OCI-LY1 (cell line): ENCODE data around the gene PTPRN2.

Source experiments
- H2AFZ ChIP-seq: fragments of 200-600 bp; sonication (generic), shearing (Covaris generic); 2 replicates; pipeline ENCODE4 v1.6.0; 2014; ENCODE audit warnings: antibody characterized with exemption, mild to moderate bottlenecking, low read length
- H3F3A ChIP-seq: fragments of 200-600 bp; sonication (generic), shearing (Covaris generic); 2 replicates; pipeline ENCODE4 v1.6.0; 2014; ENCODE audit warnings: mild to moderate bottlenecking, antibody characterized with exemption, low read length, moderate library complexity; ENCODE audit not compliant: insufficient read depth
- H3K27ac ChIP-seq: fragments of 200-600 bp; sonication (generic); 2 replicates; pipeline ENCODE4 v1.5.1; 2014; ENCODE audit warnings: low read length, mixed run types, mild to moderate bottlenecking, low read depth; ENCODE audit not compliant: poor library complexity, severe bottlenecking
- H3K27me3 ChIP-seq: fragments of 200-600 bp; sonication (generic); 2 replicates; pipeline ENCODE4 v1.6.0; 2014; ENCODE audit warnings: antibody characterized with exemption, mild to moderate bottlenecking, low read length, moderate library complexity; ENCODE audit not compliant: insufficient read depth
- H3K36me3 ChIP-seq: fragments of 200-600 bp; sonication (generic); 2 replicates; pipeline ENCODE4 v1.6.1; 2014; ENCODE audit warnings: mild to moderate bottlenecking, antibody characterized with exemption, low read length, moderate library complexity, mixed read lengths; ENCODE audit not compliant: insufficient read depth
- H3K4me1 ChIP-seq: fragments of 200-600 bp; sonication (generic); 2 replicates; pipeline ENCODE4 v1.5.1; 2014; ENCODE audit warnings: mild to moderate bottlenecking, low read length, moderate library complexity; ENCODE audit not compliant: insufficient read depth, severe bottlenecking
- H3K4me2 ChIP-seq: fragments of 200-600 bp; sonication (generic), shearing (Covaris generic); 2 replicates; pipeline ENCODE4 v1.6.1; 2014; ENCODE audit warnings: low read length
- H3K4me3 ChIP-seq: fragments of 200-600 bp; sonication (generic); 2 replicates; pipeline ENCODE4 v1.5.1; 2014; ENCODE audit warnings: low read length, low read depth, mild to moderate bottlenecking, mixed read lengths; ENCODE audit not compliant: poor library complexity, severe bottlenecking
- H3K79me2 ChIP-seq: fragments of 200-600 bp; shearing (Covaris generic); 2 replicates; pipeline ENCODE4 v1.6.1; 2016; ENCODE audit warnings: mixed run types, low read length, mixed read lengths; ENCODE audit not compliant: insufficient read depth
- H3K9ac ChIP-seq: fragments of 200-600 bp; sonication (generic), shearing (Covaris generic); 2 replicates; pipeline ENCODE4 v1.6.1; 2014; ENCODE audit warnings: mild to moderate bottlenecking, low read length, mixed read lengths
- H3K9me2 ChIP-seq: fragments of 200-600 bp; sonication (generic), shearing (Covaris generic); 2 replicates; pipeline ENCODE4 v1.6.1; 2014; ENCODE audit warnings: low read depth, mild to moderate bottlenecking, low read length, mixed read lengths
- H3K9me3 ChIP-seq: fragments of 200-600 bp; shearing (Covaris generic); 2 replicates; pipeline ENCODE4 v1.6.1; 2014; ENCODE audit warnings: low read length, mixed read lengths
- H4K20me1 ChIP-seq: fragments of 200-600 bp; sonication (generic), shearing (Covaris generic); 2 replicates; pipeline ENCODE4 v1.6.0; 2016; ENCODE audit warnings: mild to moderate bottlenecking, low read length; ENCODE audit not compliant: insufficient read depth
- CTCF ChIP-seq: fragments of 200-600 bp; sonication (generic), shearing (Covaris generic); IDR thresholded peaks from 2 replicates; pipeline ENCODE4 v1.5.1; 2017; ENCODE audit warnings: mild to moderate bottlenecking, antibody characterized with exemption, low read length, moderate library complexity, mixed read lengths
- EZH2 ChIP-seq: fragments of 200-600 bp; sonication (generic), shearing (Covaris generic); IDR thresholded peaks from 2 replicates; pipeline ENCODE4 v1.8.0; 2017; ENCODE audit warnings: borderline replicate concordance, mixed run types, mild to moderate bottlenecking, antibody characterized with exemption, low read length, moderate library complexity, mixed read lengths

Gene PTPRN2

DNA sequence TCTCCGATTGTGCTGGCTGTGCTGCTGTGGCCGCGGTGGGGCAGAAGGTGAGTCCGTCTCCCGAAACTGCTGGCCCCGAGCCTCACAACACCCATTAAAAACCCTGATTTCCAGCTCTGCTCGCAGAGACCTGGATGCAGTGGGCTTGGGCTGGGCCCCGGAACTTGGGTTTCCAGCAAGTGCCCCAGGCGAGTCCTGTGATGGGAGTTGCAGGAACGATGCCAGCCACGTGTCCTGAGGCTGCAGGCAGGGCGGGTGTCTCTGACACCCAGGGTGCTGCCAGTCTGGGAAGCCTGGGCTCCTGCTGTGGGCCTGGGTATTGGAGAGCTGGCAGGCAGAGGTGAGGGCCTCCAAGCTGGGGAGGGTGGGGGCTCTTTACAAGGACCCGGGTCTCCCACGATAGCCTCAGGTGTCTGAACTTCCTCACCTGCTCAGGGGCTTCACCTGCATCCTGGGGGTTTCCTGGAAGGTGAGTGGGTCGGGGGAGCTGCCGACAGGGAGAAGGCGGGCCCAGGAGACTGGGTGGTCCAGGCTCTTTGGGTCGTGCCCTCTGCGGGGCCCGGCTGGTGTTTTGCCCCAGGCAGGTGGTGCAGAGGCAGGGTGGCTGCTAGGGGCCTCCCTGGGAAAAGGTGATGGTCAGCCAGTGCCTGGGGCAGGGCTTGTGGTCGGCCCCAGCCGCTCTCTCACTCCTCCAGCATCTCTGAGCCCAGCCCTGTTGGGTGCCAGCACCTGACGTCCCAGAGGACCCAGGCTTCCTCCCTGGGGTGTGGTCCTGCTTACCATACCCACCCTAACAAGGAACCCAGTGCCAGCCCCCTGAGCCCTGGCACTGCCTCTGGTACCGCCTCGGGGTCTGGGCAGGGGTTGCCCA is 1070.5 kb downstream of the PTPRN2 start:
- Histone ChIP-seq H2AFZ (no peak overlapping the region), H3K4me2 (no peak overlapping the region), H3K79me2 (no peaks in the 10 kb centered on the region)

DNA sequence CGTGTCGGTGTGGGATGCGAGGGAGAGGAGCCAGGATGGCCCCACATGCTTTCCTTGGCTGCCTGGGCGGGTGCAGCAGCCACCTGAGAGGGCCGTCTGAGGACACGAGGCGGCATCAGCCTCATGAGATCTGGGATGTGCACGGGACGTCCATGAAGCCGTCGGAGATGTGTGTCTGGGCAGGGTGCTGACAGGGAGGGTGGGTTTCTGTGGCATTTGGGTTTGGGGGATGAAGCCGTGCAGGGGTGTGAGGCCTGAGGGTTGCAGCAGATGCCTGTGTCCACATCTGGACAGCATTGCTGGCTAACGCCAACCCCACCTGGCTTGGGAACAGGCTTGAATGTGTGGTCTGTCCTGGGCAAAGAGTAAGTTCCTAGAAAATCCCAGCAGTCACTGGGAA is 1071.3 kb downstream of the PTPRN2 start:
- H3K4me2 ChIP-seq: no peak overlapping the region
- no peaks in the 10 kb centered on the region for H4K20me1 ChIP-seq
- H3K9me2 ChIP-seq: no peaks in the 10 kb centered on the region
- no peaks in the 10 kb centered on the region for H3F3A ChIP-seq
- H3K4me3 ChIP-seq: no peak overlapping the region
- H3K79me2 ChIP-seq: no peaks in the 10 kb centered on the region
- H3K27ac ChIP-seq: no peak overlapping the region
- no peaks in the 10 kb centered on the region for H3K4me1 ChIP-seq
- H3K27me3 ChIP-seq: peaks cover 20% of the 10 kb centered on the region; the same call in 1 of the 2 replicates
- no peak overlapping the region for H2AFZ ChIP-seq
- H3K9ac ChIP-seq: no peak overlapping the region
- no peaks in the 10 kb centered on the region for H3K9me3 ChIP-seq
- no peak for TF ChIP-seq EZH2
- TF ChIP-seq CTCF: no peak
- H3K36me3 ChIP-seq: no peaks in the 10 kb centered on the region

More for the DNA sequence above, 1070.5 kb downstream of the PTPRN2 start:
- Histone ChIP-seq H4K20me1 (no peaks in the 10 kb centered on the region), H3K4me3 (no peak overlapping the region), H3K27me3 (peaks cover 20% of the 10 kb centered on the region; the same call in 1 of the 2 replicates), H3K9me2 (no peaks in the 10 kb centered on the region), H3K4me1 (no peaks in the 10 kb centered on the region), H3K36me3 (no peaks in the 10 kb centered on the region), H3K9ac (no peak overlapping the region), H3K9me3 (no peaks in the 10 kb centered on the region), H3K27ac (no peak overlapping the region), H3F3A (no peaks in the 10 kb centered on the region)
- no peak for TF ChIP-seq EZH2
- TF ChIP-seq CTCF: no peak

DNA sequence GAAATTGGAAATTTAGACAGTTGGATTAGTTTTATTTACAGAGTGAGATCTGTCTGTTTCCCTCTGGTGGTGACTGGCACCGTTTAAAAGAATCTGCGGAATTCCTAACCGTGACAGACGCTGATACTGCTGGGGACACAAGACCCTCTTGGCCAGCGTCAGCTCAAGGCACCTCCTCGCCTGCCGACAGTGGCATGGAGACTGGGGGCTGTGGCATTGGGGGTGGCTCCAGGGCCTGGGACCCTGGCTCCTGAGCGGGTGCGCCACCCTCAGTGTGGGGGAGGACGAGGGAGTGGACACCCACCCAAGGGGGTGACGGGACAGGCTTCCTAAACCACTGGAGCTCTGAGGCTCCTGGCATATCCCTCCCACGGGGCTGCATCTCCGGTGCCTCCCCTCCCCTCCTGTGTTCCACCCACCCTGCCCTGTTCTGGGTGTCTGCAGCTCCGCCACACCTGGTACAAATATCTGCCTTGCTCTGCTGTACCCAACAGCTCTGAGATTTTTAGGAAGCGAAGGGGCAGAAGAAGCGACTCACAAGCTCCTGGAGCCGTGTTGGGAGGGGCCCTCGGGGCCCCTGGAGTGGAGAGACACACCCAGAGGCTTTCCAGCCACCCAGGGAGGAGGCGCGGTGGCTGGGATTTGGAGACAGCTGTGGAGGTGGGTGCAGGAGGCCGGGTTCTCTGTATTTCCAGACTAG is 1072.1 kb downstream of the PTPRN2 start:
- Histone ChIP-seq H3K9me3 (no peaks in the 10 kb centered on the region), H3K36me3 (no peaks in the 10 kb centered on the region), H3K9me2 (no peaks in the 10 kb centered on the region), H4K20me1 (no peaks in the 10 kb centered on the region), H3K27ac (no peak overlapping the region), H3K79me2 (no peaks in the 10 kb centered on the region), H3K9ac (no peak overlapping the region), H3K4me1 (no peaks in the 10 kb centered on the region), H3K4me2 (no peak overlapping the region), H3K4me3 (no peak overlapping the region), H3K27me3 (peaks cover 14% of the 10 kb centered on the region; the same call in 1 of the 2 replicates), H3F3A (no peaks in the 10 kb centered on the region), H2AFZ (no peak overlapping the region)
- no peak for TF ChIP-seq CTCF
- TF ChIP-seq EZH2: no peak
